K562 (cell line): ENCODE data around the gene BMS1. TPM values are rescaled to one million over a fixed set of nuclear protein-coding genes. Genes with fewer than 3 reads are reported as not detected.

Experiments
- DEAF1 ChIP-seq: fragments of 450-650 bp; formaldehyde crosslinking; IDR thresholded peaks from 2 replicates; pipeline ENCODE4 v1.4.0; 2020; ENCODE audit warnings: mild to moderate bottlenecking, moderate library complexity
- MTF1 ChIP-seq: fragments of 250-450 bp; sonication (Bioruptor Pico); IDR thresholded peaks from 2 replicates; pipeline ENCODE4 v1.9.0; 2021; ENCODE audit warnings: moderate library complexity, mild to moderate bottlenecking, inconsistent platforms, borderline replicate concordance
- RBM15 ChIP-seq: fragments of 200-400 bp; formaldehyde crosslinking; IDR thresholded peaks from 2 replicates; pipeline ENCODE4 v1.6.1; 2018; ENCODE audit warnings: mild to moderate bottlenecking, low read length, moderate library complexity; ENCODE audit not compliant: insufficient read depth
- SIX5 ChIP-seq, 2 experiments: IDR thresholded peaks; 2 replicates each; pipeline ENCODE4 v1.6.1; 2011; ENCODE audit warnings: low read length in 2 of 2, borderline replicate concordance in 1 of 2, low read depth in 1 of 2, mild to moderate bottlenecking in 1 of 2, moderate library complexity in 1 of 2; ENCODE audit not compliant: insufficient read depth in 1 of 2
- SMAD4 ChIP-seq: fragments of 250-450 bp; sonication (Bioruptor Pico); conservative IDR thresholded peaks from 2 replicates; pipeline ENCODE4 v1.8.0; 2021; ENCODE audit warnings: inconsistent platforms, mild to moderate bottlenecking, moderate library complexity
- SREBF2 ChIP-seq: sonication (generic); formaldehyde crosslinking; IDR thresholded peaks from 2 replicates; pipeline ENCODE4 v1.4.0; 2020; ENCODE audit warnings: mild to moderate bottlenecking, missing genetic modification reagents
- ZBTB1 ChIP-seq: sonication (generic); formaldehyde crosslinking; IDR thresholded peaks from 2 replicates; pipeline ENCODE4 v1.8.1; 2023; ENCODE audit warnings: missing genetic modification reagents, low read depth, mild to moderate bottlenecking, borderline replicate concordance
- ZNF324 ChIP-seq: fragments of 250-450 bp; sonication (Bioruptor Pico); IDR thresholded peaks from 2 replicates; pipeline ENCODE4 v1.4.0; 2020; ENCODE audit warnings: mild to moderate bottlenecking
- ZNF354B ChIP-seq: fragments of 250-450 bp; sonication (Bioruptor Pico); IDR thresholded peaks from 2 replicates; pipeline ENCODE4 v1.4.0; 2020
- ZNF518B ChIP-seq: fragments of 250-450 bp; sonication (Bioruptor Pico); IDR thresholded peaks from 2 replicates; pipeline ENCODE4 v1.5.0; 2021; ENCODE audit warnings: mild to moderate bottlenecking, moderate library complexity
- ZNF583 ChIP-seq: fragments of 250-450 bp; sonication (Bioruptor Pico); IDR thresholded peaks from 2 replicates; pipeline ENCODE4 v1.4.0; 2020
- ZNF589 ChIP-seq: fragments of 200-800 bp; sonication (Bioruptor generic); IDR thresholded peaks from 2 replicates; pipeline ENCODE4 v1.6.1; 2016; ENCODE audit warnings: low read depth, missing genetic modification characterization, missing compliant biosample characterization
- ZNF668 ChIP-seq: fragments of 250-450 bp; sonication (Bioruptor Pico); IDR thresholded peaks from 2 replicates; pipeline ENCODE4 v1.8.0; 2022; ENCODE audit warnings: mild to moderate bottlenecking, inconsistent platforms
- polyA plus RNA-seq, 8 experiments: library from polyadenylated mRNA; depleted of rRNA in 4 of 8; stranded (reverse) in 5 of 8; unstranded in 3 of 8; fragments of >200 nt; fragmentation: Nextera tagmentation in 2 of 8; fragmentation: Illumina TruSeq in 1 of 8; extraction: Ambion mirVana in 2 of 8; extraction: Trizol in 1 of 8; gene quantifications; 2 replicates each; pipeline versions ENCODE4 v1.2.1 to v1.2.3, GENCODE V29; 2011 to 2014; ENCODE audit warnings: inconsistent platforms in 1 of 8, missing spikeins in 1 of 8
- total RNA-seq, 7 experiments: library from RNA; depleted of rRNA in 6 of 7; stranded (reverse); fragments of >200 nt in 6 of 7; fragmentation: Illumina TruSeq in 2 of 7; extraction: Trizol in 2 of 7; gene quantifications; 2 replicates each; pipeline versions ENCODE4 v1.2.1 to v1.2.3, GENCODE V29; 2011 to 2021; ENCODE audit warnings: low replicate concordance in 1 of 7
- TF ChIP-seq, protein P1 (sequence below): fragments of 250-450 bp; sonication (Bioruptor Pico); IDR thresholded peaks from 2 replicates; pipeline ENCODE4 v1.6.1; 2021; ENCODE audit warnings: mild to moderate bottlenecking
- TF ChIP-seq, protein P2 (sequence below), 2 experiments: fragments of 450-650 bp; conservative IDR thresholded peaks; 2 replicates each; pipeline ENCODE4 v1.6.1; 2017; ENCODE audit warnings: mild to moderate bottlenecking in 2 of 2, moderate library complexity in 2 of 2
- TF ChIP-seq, protein P3 (sequence below): fragments of 450-650 bp; IDR thresholded peaks from 2 replicates; pipeline ENCODE4 v1.6.1; 2014; ENCODE audit warnings: low read depth, mild to moderate bottlenecking, moderate library complexity, borderline replicate concordance

BMS1 gene
- total and polyA plus RNA-seq, 9 of the 15 experiments (the other 6 are each of a cell fraction or from before 2014, with no cell fraction given), result 11.1 to 46.9 (median 32.7) TPM

DNA sequence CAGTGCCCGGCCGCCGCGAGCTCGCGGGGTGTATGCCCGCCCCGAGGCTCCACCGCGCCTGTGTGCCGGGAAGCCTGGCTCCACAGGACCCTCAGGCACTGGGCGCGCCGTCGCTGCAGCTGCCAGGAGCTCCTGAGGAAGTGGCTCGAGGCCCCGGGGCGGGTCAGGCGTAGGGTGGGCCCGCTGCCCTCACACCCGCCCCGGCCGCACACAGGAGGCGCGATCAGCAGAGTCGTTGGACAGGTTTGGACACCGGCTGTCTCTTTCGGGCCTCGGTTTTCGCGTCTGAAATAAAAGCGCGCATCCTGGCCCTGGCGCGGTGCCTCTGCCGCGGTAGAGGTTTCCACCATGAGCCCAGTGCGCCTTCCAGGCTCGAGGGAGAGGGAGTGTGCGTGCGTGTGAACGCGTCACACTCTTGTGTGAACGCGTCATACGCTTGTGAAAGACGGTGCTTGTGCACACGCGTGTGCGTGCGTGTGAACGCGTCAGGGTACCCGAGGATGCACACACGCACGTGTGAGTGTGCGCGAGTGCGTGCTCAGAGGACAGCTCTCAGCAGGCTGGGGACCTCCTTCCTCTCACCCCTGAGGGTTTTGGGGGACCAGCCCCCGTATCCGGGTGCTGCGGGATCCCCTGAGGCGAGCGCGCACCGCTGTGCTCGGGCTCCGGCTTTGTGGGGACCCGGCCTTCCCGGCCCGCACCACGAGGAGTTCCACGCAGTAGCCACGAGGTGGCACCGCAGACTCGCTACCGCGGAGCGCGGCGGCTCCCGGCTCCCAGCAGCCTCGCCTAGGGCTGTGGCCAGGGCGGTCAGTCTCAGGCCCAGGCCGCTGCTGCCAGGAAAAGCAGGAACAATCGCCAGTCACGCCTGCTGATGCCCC is 83.8 kb downstream of the BMS1 start (continued):
- TF ChIP-seq SREBF2 (no peak), SMAD4 (CRISPR knock-in tag) (no peak), ZNF354B (CRISPR knock-in tag) (no peak), DEAF1 (CRISPR knock-in tag) (peak; percentile 54; the same call in 1 of the 2 replicates), ZNF583 (CRISPR knock-in tag) (no peak), ZNF589 (CRISPR knock-in tag) (no peak), MTF1 (CRISPR knock-in tag) (no peak), ZNF518B (CRISPR knock-in tag) (no peak), ZNF668 (CRISPR knock-in tag) (no peak), ZNF324 (CRISPR knock-in tag) (no peak), RBM15 (no peak), SIX5 (IDR thresholded peaks at IDR 0.05; ENCODE audit: borderline replicate concordance in 1 of 2, insufficient read depth in 1 of 2, low read depth in 1 of 2, low read length in 2 of 2) (no peak), ZBTB1 (CRISPR knock-in tag) (peak; percentile 25; the same call in 1 of the 2 replicates)
- TF ChIP-seq, protein P1, sequence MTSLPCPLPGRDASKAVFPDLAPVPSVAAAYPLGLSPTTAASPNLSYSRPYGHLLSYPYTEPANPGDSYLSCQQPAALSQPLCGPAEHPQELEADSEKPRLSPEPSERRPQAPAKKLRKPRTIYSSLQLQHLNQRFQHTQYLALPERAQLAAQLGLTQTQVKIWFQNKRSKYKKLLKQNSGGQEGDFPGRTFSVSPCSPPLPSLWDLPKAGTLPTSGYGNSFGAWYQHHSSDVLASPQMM (CRISPR knock-in tag), result no peak
- TF ChIP-seq, protein P2, sequence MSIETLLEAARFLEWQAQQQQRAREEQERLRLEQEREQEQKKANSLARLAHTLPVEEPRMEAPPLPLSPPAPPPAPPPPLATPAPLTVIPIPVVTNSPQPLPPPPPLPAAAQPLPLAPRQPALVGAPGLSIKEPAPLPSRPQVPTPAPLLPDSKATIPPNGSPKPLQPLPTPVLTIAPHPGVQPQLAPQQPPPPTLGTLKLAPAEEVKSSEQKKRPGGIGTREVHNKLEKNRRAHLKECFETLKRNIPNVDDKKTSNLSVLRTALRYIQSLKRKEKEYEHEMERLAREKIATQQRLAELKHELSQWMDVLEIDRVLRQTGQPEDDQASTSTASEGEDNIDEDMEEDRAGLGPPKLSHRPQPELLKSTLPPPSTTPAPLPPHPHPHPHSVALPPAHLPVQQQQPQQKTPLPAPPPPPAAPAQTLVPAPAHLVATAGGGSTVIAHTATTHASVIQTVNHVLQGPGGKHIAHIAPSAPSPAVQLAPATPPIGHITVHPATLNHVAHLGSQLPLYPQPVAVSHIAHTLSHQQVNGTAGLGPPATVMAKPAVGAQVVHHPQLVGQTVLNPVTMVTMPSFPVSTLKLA (conservative IDR thresholded peaks at IDR 0.05), result peak in 1 of 2 experiments; percentile 29; a peak in 1 of 4 replicates
- TF ChIP-seq, protein P3, sequence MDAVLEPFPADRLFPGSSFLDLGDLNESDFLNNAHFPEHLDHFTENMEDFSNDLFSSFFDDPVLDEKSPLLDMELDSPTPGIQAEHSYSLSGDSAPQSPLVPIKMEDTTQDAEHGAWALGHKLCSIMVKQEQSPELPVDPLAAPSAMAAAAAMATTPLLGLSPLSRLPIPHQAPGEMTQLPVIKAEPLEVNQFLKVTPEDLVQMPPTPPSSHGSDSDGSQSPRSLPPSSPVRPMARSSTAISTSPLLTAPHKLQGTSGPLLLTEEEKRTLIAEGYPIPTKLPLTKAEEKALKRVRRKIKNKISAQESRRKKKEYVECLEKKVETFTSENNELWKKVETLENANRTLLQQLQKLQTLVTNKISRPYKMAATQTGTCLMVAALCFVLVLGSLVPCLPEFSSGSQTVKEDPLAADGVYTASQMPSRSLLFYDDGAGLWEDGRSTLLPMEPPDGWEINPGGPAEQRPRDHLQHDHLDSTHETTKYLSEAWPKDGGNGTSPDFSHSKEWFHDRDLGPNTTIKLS, result no peak
